ENCODE measurements around the gene SDCBP2. TPM values are rescaled to one million over a fixed set of nuclear protein-coding genes. Genes with fewer than 3 reads are reported as not detected.

Gene SDCBP2
- total and polyA plus RNA-seq, 2 of the 13 experiments (the other 11 are each of a cell fraction or from before 2014, with no cell fraction given): 1.2 to 2.4 TPM

DNA sequence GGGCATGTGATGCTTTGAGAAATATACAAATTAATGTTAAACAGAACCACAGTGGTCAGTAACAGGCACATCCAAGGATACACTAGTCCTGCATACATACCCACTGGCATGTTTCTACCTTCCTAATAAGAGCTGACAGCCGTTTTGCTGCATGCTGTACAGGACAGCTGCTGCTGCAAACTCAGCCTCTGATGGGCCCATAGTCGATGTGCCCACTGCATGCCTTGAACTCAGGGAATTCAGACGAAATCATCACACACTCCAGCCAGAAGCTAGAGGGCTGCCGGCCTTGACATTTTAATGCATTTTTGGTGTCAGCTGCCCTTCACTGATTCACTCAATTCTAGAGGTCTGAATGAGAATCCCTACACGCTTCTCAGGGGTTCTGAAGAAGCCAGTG lies 34.6 kb upstream of the SDCBP2 start:
- ATAC-seq (0 out of 3 replicates have a peak, but pooled peaks have one; percentile 12), DNase-seq (ENCODE audit: low spot score) (no peak), FAIRE-seq (no peak)
- 0 out of 2 replicates have a peak, but pooled peaks have one; percentile 7 for TF ChIP-seq POLR2AphosphoS5 (IDR thresholded peaks at IDR 0.05; ENCODE audit: low read depth, low read length)
- no peak for TF ChIP-seq ZNF660 (CRISPR knock-in tag; IDR thresholded peaks at IDR 0.05; ENCODE audit: borderline replicate concordance, low read depth)
- TF ChIP-seq POLR2G (IDR thresholded peaks at IDR 0.05; ENCODE audit: low read depth, low read length): peak; percentile 38; the same call in 1 of the 2 replicates
- Histone ChIP-seq H2AFZ (ENCODE audit: low read length) (no peak overlapping the region), H4K20me1 (ENCODE audit: insufficient read depth, low read length) (no peaks in the 10 kb centered on the region), H3K27ac (ENCODE audit: extremely low read length, insufficient read depth, low read length) (no peak overlapping the region), H3K4me2 (ENCODE audit: low read depth, low read length) (no peak overlapping the region), H3K36me3 (replicated peaks in 1 of 2; ENCODE audit: control insufficient read depth in 1 of 2, insufficient read depth in 2 of 2, low read length in 2 of 2) (peaks cover 13 to 49% of the 10 kb centered on the region in 2 experiments), H3K4me3 (replicated peaks in 1 of 3; ENCODE audit: insufficient read depth in 1 of 3, low read depth in 2 of 3, low read length in 3 of 3) (no peak overlapping the region), H3K79me2 (ENCODE audit: insufficient read depth, low read length) (no peaks in the 10 kb centered on the region), H3K9me3 (ENCODE audit: low read length) (no peaks in the 10 kb centered on the region), H3K4me1 (ENCODE audit: insufficient read depth, low read length) (peaks cover 5% of the 10 kb centered on the region; the same call in 1 of the 2 replicates), H3K9ac (ENCODE audit: insufficient read depth, low read depth, low read length) (no peak overlapping the region), H3K27me3 (ENCODE audit: control insufficient read depth in 1 of 2, insufficient read depth in 2 of 2, low read length in 2 of 2) (no peaks in the 10 kb centered on the region)
- BruUV-seq (replicated peaks): no TSS peak
- WGBS (ENCODE audit: low lambda C conversion rate): 92% methylated on average over 5 of the region's 5 CpGs
- ChIA-PET CTCF (ENCODE audit: low intra/inter-chr PET ratio, low total read pairs) (no interaction called here), POLR2A (no interaction called here)
- intact Hi-C loops (cut with micrococcal nuclease; ENCODE audit: unreplicated experiment) (loop anchor here (5.0 kb wide), 1 partner anchor 36 kb away; the partner anchor contains the start of gene SDCBP2), in situ Hi-C loops (cut with HindIII; ENCODE audit: extremely low pct_ligation_motif_present, low pct_unique_long_range_greater_than_20kb) (no loop called here)

GRCh38 chr20:1362484-1362883 lies 33.5 kb upstream of the SDCBP2 start:
- Histone ChIP-seq H4K20me1 (ENCODE audit: insufficient read depth, low read length) (no peaks in the 10 kb centered on the region), H3K79me2 (ENCODE audit: insufficient read depth, low read length) (peaks cover 3% of the 10 kb centered on the region), H3K4me2 (ENCODE audit: low read depth, low read length) (no peak overlapping the region), H3K36me3 (replicated peaks in 1 of 2; ENCODE audit: control insufficient read depth in 1 of 2, insufficient read depth in 2 of 2, low read length in 2 of 2) (peaks cover 15 to 47% of the 10 kb centered on the region in 2 experiments), H3K9me3 (ENCODE audit: low read length) (no peaks in the 10 kb centered on the region), H2AFZ (ENCODE audit: low read length) (no peak overlapping the region), H3K27me3 (ENCODE audit: control insufficient read depth in 1 of 2, insufficient read depth in 2 of 2, low read length in 2 of 2) (no peaks in the 10 kb centered on the region), H3K9ac (ENCODE audit: insufficient read depth, low read depth, low read length) (no peak overlapping the region), H3K4me1 (ENCODE audit: insufficient read depth, low read length) (peaks cover 5% of the 10 kb centered on the region; the same call in 1 of the 2 replicates), H3K4me3 (replicated peaks in 1 of 3; ENCODE audit: insufficient read depth in 1 of 3, low read depth in 2 of 3, low read length in 3 of 3) (no peak overlapping the region), H3K27ac (ENCODE audit: extremely low read length, insufficient read depth, low read length) (no peak overlapping the region)
- no peak for TF ChIP-seq KLF11 (CRISPR knock-in tag; IDR thresholded peaks at IDR 0.05)
- TF ChIP-seq NRL (CRISPR knock-in tag; IDR thresholded peaks at IDR 0.05; ENCODE audit: borderline replicate concordance): no peak
- TF ChIP-seq HMG20A (CRISPR knock-in tag; IDR thresholded peaks at IDR 0.05; ENCODE audit: borderline replicate concordance): no peak
- no peak for TF ChIP-seq KLF6 (CRISPR knock-in tag; IDR thresholded peaks at IDR 0.05)
- peak; percentile 40 for TF ChIP-seq RBM22 (optimal IDR thresholded peaks at IDR 0.05; ENCODE audit: low read length)
- TF ChIP-seq, protein P1, sequence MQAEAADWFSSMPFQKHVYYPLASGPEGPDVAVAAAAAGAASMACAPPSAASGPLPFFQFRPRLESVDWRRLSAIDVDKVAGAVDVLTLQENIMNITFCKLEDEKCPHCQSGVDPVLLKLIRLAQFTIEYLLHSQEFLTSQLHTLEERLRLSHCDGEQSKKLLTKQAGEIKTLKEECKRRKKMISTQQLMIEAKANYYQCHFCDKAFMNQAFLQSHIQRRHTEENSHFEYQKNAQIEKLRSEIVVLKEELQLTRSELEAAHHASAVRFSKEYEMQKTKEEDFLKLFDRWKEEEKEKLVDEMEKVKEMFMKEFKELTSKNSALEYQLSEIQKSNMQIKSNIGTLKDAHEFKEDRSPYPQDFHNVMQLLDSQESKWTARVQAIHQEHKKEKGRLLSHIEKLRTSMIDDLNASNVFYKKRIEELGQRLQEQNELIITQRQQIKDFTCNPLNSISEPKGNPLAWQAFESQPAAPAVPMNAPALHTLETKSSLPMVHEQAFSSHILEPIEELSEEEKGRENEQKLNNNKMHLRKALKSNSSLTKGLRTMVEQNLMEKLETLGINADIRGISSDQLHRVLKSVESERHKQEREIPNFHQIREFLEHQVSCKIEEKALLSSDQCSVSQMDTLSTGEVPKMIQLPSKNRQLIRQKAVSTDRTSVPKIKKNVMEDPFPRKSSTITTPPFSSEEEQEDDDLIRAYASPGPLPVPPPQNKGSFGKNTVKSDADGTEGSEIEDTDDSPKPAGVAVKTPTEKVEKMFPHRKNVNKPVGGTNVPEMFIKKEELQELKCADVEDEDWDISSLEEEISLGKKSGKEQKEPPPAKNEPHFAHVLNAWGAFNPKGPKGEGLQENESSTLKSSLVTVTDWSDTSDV (CRISPR knock-in tag; IDR thresholded peaks at IDR 0.05): no peak
- in situ Hi-C loops (cut with HindIII; ENCODE audit: extremely low pct_ligation_motif_present, low pct_unique_long_range_greater_than_20kb) (no loop called here), intact Hi-C loops (cut with micrococcal nuclease; ENCODE audit: unreplicated experiment) (loop anchor here (5.0 kb wide), 1 partner anchor 35 kb away; the partner anchor contains the start of gene SDCBP2)
- ATAC-seq: no peak; the same call in 2 of the 3 replicates
- no TSS peak for BruUV-seq (replicated peaks)
- 97% methylated on average over 2 of the region's 2 CpGs for WGBS (ENCODE audit: low lambda C conversion rate)
- DNase-seq (ENCODE audit: low spot score): no peak
- no peak for FAIRE-seq
- CTCF ChIA-PET (ENCODE audit: low intra/inter-chr PET ratio, low total read pairs): no interaction called here
- POLR2A ChIA-PET: interaction anchor here (1.6 kb wide), 1 partner anchor 37 kb away, joined by 4 read pairs; no protein-coding TSS in a partner anchor
